ENCODE results near the gene RNF225. TPM values are rescaled to one million over a fixed set of nuclear protein-coding genes. Genes with fewer than 3 reads are reported as not detected.
"Not testable (repeated sequence)": the region's sequence is repeated elsewhere in the genome, so short reads cannot be mapped to it uniquely, and the experiment has no call there.

Gene RNF225
- total RNA-seq, 1 donor from 2014 or later: not detected

DNA sequence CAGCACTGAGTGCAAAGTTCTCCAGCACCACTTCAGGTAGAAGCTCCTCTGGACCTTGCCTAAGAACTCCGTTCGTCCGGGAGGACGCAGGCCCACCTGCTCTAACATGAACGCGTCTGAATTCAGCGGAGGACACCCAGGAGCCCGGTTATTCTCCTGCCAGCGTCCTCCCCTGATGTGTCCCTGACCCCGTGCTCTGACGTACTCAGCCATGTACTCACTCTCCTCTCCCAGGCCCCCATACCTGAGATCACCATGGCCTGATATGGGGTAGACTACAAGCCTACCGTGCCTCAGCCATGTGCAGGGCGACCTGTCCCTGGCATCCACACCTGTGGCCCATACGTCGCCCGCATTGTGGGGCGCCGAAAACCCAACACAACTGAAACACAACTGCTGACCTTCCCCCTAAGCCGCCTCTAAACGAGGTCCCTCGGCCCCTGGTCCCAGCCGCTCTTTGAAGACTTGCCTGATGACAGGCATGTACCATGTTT lies 12.2 kb downstream of the RNF225 start:
- DNase-seq (ENCODE audit: extremely low read depth, low read depth, low spot score): no peak

GRCh38 chr19:58408152-58409009 lies 12.9 kb downstream of the RNF225 start, which contains the start of gene ZNF584:
ZNF584 (plus strand) TSS chr19:58408649; CDS start chr19:58409148, 499 bp downstream.
- DNase-seq (ENCODE audit: extremely low read depth, low read depth, low spot score): peak; percentile 55

- DNase-seq (ENCODE audit: extremely low read depth, low read depth, low spot score): no peak
Observed at GRCh38 chr19:58409010-58409790, 13.7 kb downstream of the RNF225 start.

- DNase-seq (ENCODE audit: extremely low read depth, low read depth, low spot score): no peak
Observed at GRCh38 chr19:58416604-58417003, 21.1 kb downstream of the RNF225 start.

- DNase-seq (ENCODE audit: extremely low read depth, low read depth, low spot score): no peak
Observed at GRCh38 chr19:58417071-58417470, 21.6 kb downstream of the RNF225 start.

DNA sequence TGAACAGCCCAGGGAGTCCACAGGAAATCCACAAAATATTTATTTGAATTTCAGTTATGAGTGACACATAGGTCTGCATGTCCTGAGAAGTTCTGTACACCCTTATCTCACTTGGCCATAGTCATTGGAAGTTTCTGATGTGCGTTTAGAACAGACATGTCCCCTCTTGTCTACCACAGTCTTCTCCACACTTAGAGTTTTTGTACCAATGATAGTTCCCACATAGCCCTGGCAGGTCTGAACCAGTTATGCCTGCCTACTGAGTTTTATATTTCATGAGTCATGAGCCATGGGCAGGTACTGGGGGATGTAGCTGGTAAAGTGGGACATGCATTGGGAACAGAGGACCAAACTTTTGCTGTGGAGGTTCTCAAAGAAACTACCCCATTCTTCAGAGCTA lies 33.2 kb downstream of the RNF225 start:
- DNase-seq (ENCODE audit: extremely low read depth, low read depth, low spot score): no peak

- DNase-seq (ENCODE audit: extremely low read depth, low read depth, low spot score): no peak
Observed at GRCh38 chr19:58429745-58430144, 34.3 kb downstream of the RNF225 start.

- DNase-seq (ENCODE audit: extremely low read depth, low read depth, low spot score): no peak
Observed at GRCh38 chr19:58434217-58434616, 38.8 kb downstream of the RNF225 start.

- peak; percentile 100 for DNase-seq (ENCODE audit: extremely low read depth, low read depth, low spot score)
Observed at GRCh38 chr19:58439576-58440554, 44.4 kb downstream of the RNF225 start, which contains the start of gene ZNF132. ZNF132 (minus strand) TSS chr19:58440153; CDS start chr19:58439821, 332 bp downstream.

DNA sequence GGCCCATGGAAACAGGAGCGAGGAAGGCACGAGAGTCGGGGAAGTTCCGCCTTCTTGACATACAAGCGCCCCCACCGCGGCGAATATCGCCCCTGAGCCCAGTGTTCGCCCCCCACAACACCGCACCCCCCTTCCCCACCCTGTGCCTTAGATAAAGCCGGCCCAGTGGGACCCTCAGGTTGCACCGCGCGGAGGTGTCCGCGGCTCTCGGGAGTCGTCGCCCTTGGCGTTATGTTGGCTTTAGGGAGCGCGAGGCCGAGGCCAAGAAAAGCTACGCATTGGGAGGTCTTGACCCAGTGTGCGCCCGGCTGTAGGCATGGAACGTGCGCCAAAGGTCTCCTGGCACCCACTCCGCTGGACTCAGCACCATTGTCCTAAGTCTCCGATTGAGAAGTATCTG lies 45.1 kb downstream of the RNF225 start:
- no peak for DNase-seq (ENCODE audit: extremely low read depth, low read depth, low spot score)

- not testable (repeated sequence) for DNase-seq (ENCODE audit: extremely low read depth, low read depth, low spot score)
Observed at GRCh38 chr19:58442986-58443385, 47.5 kb downstream of the RNF225 start.

Other genes starting within 250 kb of the RNF225 start
- 8.5 and 11.7 TPM in 2 replicates for gene ZNF329, start 244.9 kb upstream of the RNF225 start, total RNA-seq
- 20.6 and 33.3 TPM in 2 replicates for gene ZNF274, start 212.6 kb upstream of the RNF225 start, total RNA-seq
- gene ZNF544, start 166.7 kb upstream of the RNF225 start, total RNA-seq: 32.5 and 46.6 TPM in 2 replicates
- 7.3 and 8.6 TPM in 2 replicates for gene ZNF8, start 116.7 kb upstream of the RNF225 start, total RNA-seq
- 15.6 and 34.3 TPM in 2 replicates for gene ERVK3-1, start 90.3 kb upstream of the RNF225 start, total RNA-seq
- gene ZSCAN22, start 68.7 kb upstream of the RNF225 start, total RNA-seq: 1.8 and 3.5 TPM in 2 replicates
- gene A1BG, start 42.2 kb upstream of the RNF225 start, total RNA-seq: 11.8 and 40.5 TPM in 2 replicates
- 0.58 and 1.2 TPM in 2 replicates for gene ZNF497, start 32.9 kb upstream of the RNF225 start, total RNA-seq
- 1.9 and 5.3 TPM in 2 replicates for gene ZNF837, start 14.6 kb upstream of the RNF225 start, total RNA-seq
- gene RPS5, start 8.4 kb upstream of the RNF225 start, total RNA-seq: 1,315 and 2,062 TPM in 2 replicates
- gene ZNF584, start 13.0 kb downstream of the RNF225 start, total RNA-seq: 5.7 and 8.4 TPM in 2 replicates
- gene ZNF132, start 44.5 kb downstream of the RNF225 start, total RNA-seq: 3.3 and 4.4 TPM in 2 replicates
- 5.3 and 6.3 TPM in 2 replicates for gene ZNF324B, start 56.0 kb downstream of the RNF225 start, total RNA-seq
- gene ZNF324, start 71.4 kb downstream of the RNF225 start, total RNA-seq: 14.3 and 19.5 TPM in 2 replicates
- 10.9 and 11.5 TPM in 2 replicates for gene ZNF446, start 80.7 kb downstream of the RNF225 start, total RNA-seq
- 6.4 and 8.7 TPM in 2 replicates for gene SLC27A5, start 116.3 kb downstream of the RNF225 start, total RNA-seq
- gene ZBTB45, start 124.2 kb downstream of the RNF225 start, total RNA-seq: 15.4 and 16.7 TPM in 2 replicates
- 252 and 298 TPM in 2 replicates for gene TRIM28, start 148.4 kb downstream of the RNF225 start, total RNA-seq
- 104 and 137 TPM in 2 replicates for gene CHMP2A, start 159.4 kb downstream of the RNF225 start, total RNA-seq
- gene UBE2M, start 163.0 kb downstream of the RNF225 start, total RNA-seq: 34.7 and 60.8 TPM in 2 replicates
- gene MZF1, start 177.7 kb downstream of the RNF225 start, total RNA-seq: 18.6 and 23.1 TPM in 2 replicates